ENCODE results near the gene GCLC. TPM values are rescaled to one million over a fixed set of nuclear protein-coding genes. Genes with fewer than 3 reads are reported as not detected.

The GCLC gene
- total and polyA plus RNA-seq, 9 of the 15 experiments (the other 6 are each of a cell fraction or from before 2014, with no cell fraction given) = 3.9 to 20.0 (median 9.4) TPM

- TF ChIP-seq MYBL2 (IDR thresholded peaks at IDR 0.05; ENCODE audit: low read depth) = no peak
- TF ChIP-seq MYBL2 (CRISPR knock-in tag; IDR thresholded peaks at IDR 0.05; ENCODE audit: borderline replicate concordance) = no peak
- no peak for TF ChIP-seq NFE2L1 (tag; IDR thresholded peaks at IDR 0.05; ENCODE audit: borderline replicate concordance, low read depth)
- no peak for TF ChIP-seq ZBTB49 (CRISPR knock-in tag; IDR thresholded peaks at IDR 0.05; ENCODE audit: borderline replicate concordance)
- no peak for TF ChIP-seq YBX1 (IDR thresholded peaks at IDR 0.05)
- TF ChIP-seq, protein P1, sequence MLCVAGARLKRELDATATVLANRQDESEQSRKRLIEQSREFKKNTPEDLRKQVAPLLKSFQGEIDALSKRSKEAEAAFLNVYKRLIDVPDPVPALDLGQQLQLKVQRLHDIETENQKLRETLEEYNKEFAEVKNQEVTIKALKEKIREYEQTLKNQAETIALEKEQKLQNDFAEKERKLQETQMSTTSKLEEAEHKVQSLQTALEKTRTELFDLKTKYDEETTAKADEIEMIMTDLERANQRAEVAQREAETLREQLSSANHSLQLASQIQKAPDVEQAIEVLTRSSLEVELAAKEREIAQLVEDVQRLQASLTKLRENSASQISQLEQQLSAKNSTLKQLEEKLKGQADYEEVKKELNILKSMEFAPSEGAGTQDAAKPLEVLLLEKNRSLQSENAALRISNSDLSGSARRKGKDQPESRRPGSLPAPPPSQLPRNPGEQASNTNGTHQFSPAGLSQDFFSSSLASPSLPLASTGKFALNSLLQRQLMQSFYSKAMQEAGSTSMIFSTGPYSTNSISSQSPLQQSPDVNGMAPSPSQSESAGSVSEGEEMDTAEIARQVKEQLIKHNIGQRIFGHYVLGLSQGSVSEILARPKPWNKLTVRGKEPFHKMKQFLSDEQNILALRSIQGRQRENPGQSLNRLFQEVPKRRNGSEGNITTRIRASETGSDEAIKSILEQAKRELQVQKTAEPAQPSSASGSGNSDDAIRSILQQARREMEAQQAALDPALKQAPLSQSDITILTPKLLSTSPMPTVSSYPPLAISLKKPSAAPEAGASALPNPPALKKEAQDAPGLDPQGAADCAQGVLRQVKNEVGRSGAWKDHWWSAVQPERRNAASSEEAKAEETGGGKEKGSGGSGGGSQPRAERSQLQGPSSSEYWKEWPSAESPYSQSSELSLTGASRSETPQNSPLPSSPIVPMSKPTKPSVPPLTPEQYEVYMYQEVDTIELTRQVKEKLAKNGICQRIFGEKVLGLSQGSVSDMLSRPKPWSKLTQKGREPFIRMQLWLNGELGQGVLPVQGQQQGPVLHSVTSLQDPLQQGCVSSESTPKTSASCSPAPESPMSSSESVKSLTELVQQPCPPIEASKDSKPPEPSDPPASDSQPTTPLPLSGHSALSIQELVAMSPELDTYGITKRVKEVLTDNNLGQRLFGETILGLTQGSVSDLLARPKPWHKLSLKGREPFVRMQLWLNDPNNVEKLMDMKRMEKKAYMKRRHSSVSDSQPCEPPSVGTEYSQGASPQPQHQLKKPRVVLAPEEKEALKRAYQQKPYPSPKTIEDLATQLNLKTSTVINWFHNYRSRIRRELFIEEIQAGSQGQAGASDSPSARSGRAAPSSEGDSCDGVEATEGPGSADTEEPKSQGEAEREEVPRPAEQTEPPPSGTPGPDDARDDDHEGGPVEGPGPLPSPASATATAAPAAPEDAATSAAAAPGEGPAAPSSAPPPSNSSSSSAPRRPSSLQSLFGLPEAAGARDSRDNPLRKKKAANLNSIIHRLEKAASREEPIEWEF (CRISPR knock-in tag; IDR thresholded peaks at IDR 0.05) = no peak
- no peak for TF ChIP-seq IRF1 (CRISPR knock-in tag; IDR thresholded peaks at IDR 0.05; ENCODE audit: borderline replicate concordance)
- TF ChIP-seq NR2C2 (CRISPR knock-in tag; IDR thresholded peaks at IDR 0.05) = no peak
- no peak for TF ChIP-seq NR2C2 (tag; IDR thresholded peaks at IDR 0.05)
- peak; percentile 84 for TF ChIP-seq SIN3B (IDR thresholded peaks at IDR 0.05; ENCODE audit: low read depth)
- TF ChIP-seq NUFIP1 (IDR thresholded peaks at IDR 0.05; ENCODE audit: partially characterized antibody) = peak; percentile 90
- no peak for TF ChIP-seq ZNF146 (CRISPR knock-in tag; IDR thresholded peaks at IDR 0.05; ENCODE audit: unreplicated experiment)
- TF ChIP-seq CAMTA2 (CRISPR knock-in tag; conservative IDR thresholded peaks at IDR 0.05) = no peak
- TF ChIP-seq SNRNP70 (optimal IDR thresholded peaks at IDR 0.05; ENCODE audit: low read depth, low read length) = no peak
- no peak for TF ChIP-seq ZBTB8A (IDR thresholded peaks at IDR 0.05; ENCODE audit: partially characterized antibody)
- no peak for TF ChIP-seq MYNN (IDR thresholded peaks at IDR 0.05)
- no peak for TF ChIP-seq MYNN (CRISPR knock-in tag; IDR thresholded peaks at IDR 0.05)
- no peak for TF ChIP-seq TGIF2 (CRISPR knock-in tag; IDR thresholded peaks at IDR 0.05)
- no peak for TF ChIP-seq KLF1 (tag; IDR thresholded peaks at IDR 0.05)
- TF ChIP-seq RCOR1 (IDR thresholded peaks at IDR 0.05; ENCODE audit: borderline replicate concordance in 1 of 2, low read depth in 2 of 2, low read length in 2 of 2) = peak; percentile 10 to 80; a peak in 2 of 4 replicates
- no peak for TF ChIP-seq NR1H2 (CRISPR knock-in tag; IDR thresholded peaks at IDR 0.05)
Measured at GRCh38 chr6:53544470-53545308, at the start of gene GCLC (continued).

Measured in K562 (cell line).